ENCODE results near the gene LSM2.
"Not testable (repeated sequence)": the region's sequence is repeated elsewhere in the genome, so short reads cannot be mapped to it uniquely, and the experiment has no call there.

The LSM2 gene

GRCh38 chr6:31806470-31807272 is at the start of gene LSM2:
LSM2 (minus strand) TSS chr6:31806966; CDS start chr6:31806757, 209 bp downstream.
- peak; percentile 97 to 98 for DNase-seq

- DNase-seq, result not testable (repeated sequence)
These were observed 45.4 kb upstream of the LSM2 start for GRCh38 chr6:31851980-31852718.

GRCh38 chr6:31851485-31851832 is 44.7 kb upstream of the LSM2 start:
- DNase-seq, result no peak

- DNase-seq, result no peak
These were observed 44.2 kb upstream of the LSM2 start for GRCh38 chr6:31850765-31851484.

GRCh38 chr6:31847276-31847978 is 40.7 kb upstream of the LSM2 start:
- no peak for DNase-seq

GRCh38 chr6:31844507-31844906 is 37.7 kb upstream of the LSM2 start:
- DNase-seq, result no peak

GRCh38 chr6:31842053-31842452 is 35.3 kb upstream of the LSM2 start:
- no peak for DNase-seq

- DNase-seq, result not testable (repeated sequence)
These were observed 33.0 kb upstream of the LSM2 start for GRCh38 chr6:31839779-31840126.

GRCh38 chr6:31838968-31839367 is 32.2 kb upstream of the LSM2 start:
- DNase-seq, result no peak

GRCh38 chr6:31838114-31838553 is 31.4 kb upstream of the LSM2 start:
- DNase-seq, result not testable (repeated sequence)

- DNase-seq, result peak in 1 of 2 donors; percentile 9
These were observed 30.8 kb upstream of the LSM2 start for GRCh38 chr6:31837369-31838113.

- peak in 1 of 2 donors; percentile 10 for DNase-seq
These were observed 30.0 kb upstream of the LSM2 start for GRCh38 chr6:31836474-31837368.

- peak in 1 of 2 donors; percentile 22 for DNase-seq
These were observed 29.3 kb upstream of the LSM2 start for GRCh38 chr6:31836047-31836473.

GRCh38 chr6:31834367-31835250 is 27.8 kb upstream of the LSM2 start:
- peak; percentile 81 to 86 for DNase-seq

GRCh38 chr6:31831350-31832215 is 24.8 kb upstream of the LSM2 start:
- no peak for DNase-seq

GRCh38 chr6:31830886-31831335 is 24.1 kb upstream of the LSM2 start:
- no peak for DNase-seq

- DNase-seq, result no peak
These were observed 23.0 kb upstream of the LSM2 start for GRCh38 chr6:31829633-31830283.
